ENCODE measurements around the gene EBPL. TPM values are rescaled to one million over a fixed set of nuclear protein-coding genes. Genes with fewer than 3 reads are reported as not detected.

EBPL gene
- total RNA-seq (2022; extraction: Qiagen RNA extraction) = 38.8 to 70.0 TPM (median 68.2 TPM) in 5 replicates

GRCh38 chr13:49690995-49691784 is at the start of gene EBPL:
Gene EBPL, minus strand, starts transcription at chr13:49691486. Its CDS starts 62 bp downstream, at chr13:49691424.

GRCh38 chr13:49627831-49628652 is 63.2 kb downstream of the EBPL start, which contains the start of gene ARL11:
Gene ARL11, plus strand, starts transcription at chr13:49628507. Its CDS starts 1,941 bp downstream, at chr13:49630448.

Other genes starting within 250 kb of the EBPL start
- 1.4 to 2.5 TPM (median 1.8 TPM) in 5 replicates for gene CAB39L, start 247.4 kb downstream of the EBPL start, total RNA-seq (2022; extraction: Qiagen RNA extraction)
- gene SETDB2, start 247.2 kb downstream of the EBPL start, total RNA-seq (2022; extraction: Qiagen RNA extraction) = 1.6 to 2.1 TPM (median 1.8 TPM) in 5 replicates
- gene PHF11, start 195.5 kb downstream of the EBPL start, total RNA-seq (2022; extraction: Qiagen RNA extraction) = 5.1 to 6.2 TPM (median 5.9 TPM) in 5 replicates
- 7.7 to 9.6 TPM (median 8.8 TPM) in 5 replicates for gene RCBTB1, start 105.9 kb downstream of the EBPL start, total RNA-seq (2022; extraction: Qiagen RNA extraction)
- not detected in 5 replicates for gene ARL11, start 63.0 kb downstream of the EBPL start, total RNA-seq (2022; extraction: Qiagen RNA extraction)
- gene KPNA3, start 101.2 kb upstream of the EBPL start, total RNA-seq (2022; extraction: Qiagen RNA extraction) = 27.1 to 33.6 TPM (median 30.5 TPM) in 5 replicates
- gene SPRYD7, start 244.9 kb upstream of the EBPL start, total RNA-seq (2022; extraction: Qiagen RNA extraction) = 9.6 to 11.1 TPM (median 10.5 TPM) in 5 replicates

Data from A549 treated with AZD2906 at 1 μM for 4 hours (cell line).